A673 (cell line): ENCODE measurements around the gene PCLO. TPM values are rescaled to one million over a fixed set of nuclear protein-coding genes. Genes with fewer than 3 reads are reported as not detected.

Source experiments
- BruUV-seq: library from RNA; stranded (reverse); fragments of 400-500 nt; replicated peaks from 2 replicates; lab custom pipeline; 2021; lab: Mats Ljungman, UMichigan
- CTCF ChIA-PET: fragments of 300-600 bp; sonication (Branson Sonifier 250); formaldehyde crosslinking; loops from one replicate; lab custom pipeline; 2022; ENCODE audit warnings: antibody characterized with exemption; lab: Charles Lee
- POLR2A ChIA-PET: fragments of 300-600 bp; sonication (Branson Sonifier 250); formaldehyde crosslinking; loops from one replicate; lab custom pipeline; 2022; ENCODE audit warnings: antibody characterized with exemption; ENCODE audit not compliant: low non-redundant PET; lab: Charles Lee
- DNase-seq: peaks from one replicate; pipeline ENCODE4 v3.0.0-alpha.2; 2015; ENCODE audit warnings: low spot score
- H3K27ac ChIP-seq: fragments of 200-600 bp; sonication (generic); 2 replicates; pipeline ENCODE4 v1.5.1; 2016; ENCODE audit warnings: mixed run types, low read depth, mild to moderate bottlenecking, mixed read lengths, antibody characterized with exemption, low read length; ENCODE audit not compliant: poor library complexity, severe bottlenecking
- H3K27me3 ChIP-seq: fragments of 200-600 bp; sonication (generic); replicated peaks from 2 replicates; pipeline ENCODE4 v1.6.1; 2017; ENCODE audit warnings: mixed run types, low read depth, mild to moderate bottlenecking, mixed read lengths, antibody characterized with exemption, low read length; ENCODE audit not compliant: insufficient read depth, poor library complexity
- H3K36me3 ChIP-seq: fragments of 200-600 bp; sonication (generic); 2 replicates; pipeline ENCODE4 v1.6.1; 2016; ENCODE audit warnings: mixed run types, mild to moderate bottlenecking, mixed read lengths, antibody characterized with exemption, low read length; ENCODE audit not compliant: insufficient read depth, poor library complexity, severe bottlenecking
- H3K4me1 ChIP-seq: fragments of 200-600 bp; sonication (generic); 2 replicates; pipeline ENCODE4 v1.6.1; 2017; ENCODE audit warnings: mixed run types, mild to moderate bottlenecking, mixed read lengths, antibody characterized with exemption, low read length; ENCODE audit not compliant: insufficient read depth, poor library complexity, severe bottlenecking
- H3K4me3 ChIP-seq: fragments of 200-600 bp; sonication (generic); 2 replicates; pipeline ENCODE4 v1.5.1; 2016; ENCODE audit warnings: low read depth, mixed run types, mild to moderate bottlenecking, mixed read lengths, low read length; ENCODE audit not compliant: poor library complexity, severe bottlenecking
- H3K9me3 ChIP-seq: fragments of 200-600 bp; sonication (generic); 2 replicates; pipeline ENCODE4 v1.6.1; 2016; ENCODE audit warnings: mixed run types, low read depth, mild to moderate bottlenecking, mixed read lengths, antibody characterized with exemption, low read length; ENCODE audit not compliant: poor library complexity, severe bottlenecking
- EZH2 ChIP-seq: fragments of 200-600 bp; sonication (generic); IDR thresholded peaks from 2 replicates; pipeline ENCODE4 v1.6.1; 2017; ENCODE audit warnings: borderline replicate concordance, low read depth, mild to moderate bottlenecking, mixed read lengths, antibody characterized with exemption, low read length; ENCODE audit not compliant: poor library complexity, severe bottlenecking
- intact Hi-C: fragments of 100-400 bp; cut with micrococcal nuclease; formaldehyde crosslinking; loops from one replicate; pipeline ENCODE4 v1.10.0; 2022; ENCODE audit not compliant: unreplicated experiment
- total RNA-seq: library from RNA; stranded (reverse); gene quantifications from 2 replicates; pipeline ENCODE4 v1.2.3, GENCODE V29; 2021
- TF ChIP-seq, protein P1 (sequence below): fragments of 300-800, 200-600 bp; sonication (generic); conservative IDR thresholded peaks from 2 replicates; pipeline ENCODE4 v1.5.1; 2017; ENCODE audit warnings: low read depth, mild to moderate bottlenecking, antibody characterized with exemption, low read length, moderate library complexity, mixed read lengths

Gene PCLO
- total RNA-seq, 1 experiment from 2014 or later: 2.1 TPM

DNA sequence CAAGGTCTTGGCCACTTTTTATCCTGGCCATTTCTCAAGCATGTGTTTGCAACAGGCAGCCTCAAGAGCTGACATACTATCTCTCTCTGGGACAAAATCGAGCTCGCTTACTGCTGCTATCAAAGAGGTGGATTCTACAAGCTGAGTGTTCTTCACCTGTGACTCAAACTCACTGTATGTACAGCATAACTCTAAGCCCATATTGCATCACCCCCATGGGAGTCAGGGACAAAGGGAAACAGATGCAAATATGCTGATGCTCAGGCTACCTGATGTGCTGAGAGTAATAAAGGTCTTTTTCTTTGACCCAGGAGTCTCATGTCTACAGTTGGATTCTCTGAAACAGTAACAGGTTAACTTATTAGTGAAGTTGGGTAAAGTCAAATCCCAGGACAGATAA is 45.2 kb downstream of the PCLO start:
- Histone ChIP-seq H3K4me3 (no peak overlapping the region), H3K36me3 (no peaks in the 10 kb centered on the region), H3K27me3 (no peaks in the 10 kb centered on the region), H3K27ac (no peak overlapping the region), H3K4me1 (no peaks in the 10 kb centered on the region), H3K9me3 (no peaks in the 10 kb centered on the region)
- intact Hi-C loops: no loop called here
- ChIA-PET POLR2A (no interaction called here), CTCF (no interaction called here)
- TF ChIP-seq, protein P1, sequence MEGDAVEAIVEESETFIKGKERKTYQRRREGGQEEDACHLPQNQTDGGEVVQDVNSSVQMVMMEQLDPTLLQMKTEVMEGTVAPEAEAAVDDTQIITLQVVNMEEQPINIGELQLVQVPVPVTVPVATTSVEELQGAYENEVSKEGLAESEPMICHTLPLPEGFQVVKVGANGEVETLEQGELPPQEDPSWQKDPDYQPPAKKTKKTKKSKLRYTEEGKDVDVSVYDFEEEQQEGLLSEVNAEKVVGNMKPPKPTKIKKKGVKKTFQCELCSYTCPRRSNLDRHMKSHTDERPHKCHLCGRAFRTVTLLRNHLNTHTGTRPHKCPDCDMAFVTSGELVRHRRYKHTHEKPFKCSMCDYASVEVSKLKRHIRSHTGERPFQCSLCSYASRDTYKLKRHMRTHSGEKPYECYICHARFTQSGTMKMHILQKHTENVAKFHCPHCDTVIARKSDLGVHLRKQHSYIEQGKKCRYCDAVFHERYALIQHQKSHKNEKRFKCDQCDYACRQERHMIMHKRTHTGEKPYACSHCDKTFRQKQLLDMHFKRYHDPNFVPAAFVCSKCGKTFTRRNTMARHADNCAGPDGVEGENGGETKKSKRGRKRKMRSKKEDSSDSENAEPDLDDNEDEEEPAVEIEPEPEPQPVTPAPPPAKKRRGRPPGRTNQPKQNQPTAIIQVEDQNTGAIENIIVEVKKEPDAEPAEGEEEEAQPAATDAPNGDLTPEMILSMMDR: no peak
- BruUV-seq: no TSS peak
- DNase-seq: no peak

DNA sequence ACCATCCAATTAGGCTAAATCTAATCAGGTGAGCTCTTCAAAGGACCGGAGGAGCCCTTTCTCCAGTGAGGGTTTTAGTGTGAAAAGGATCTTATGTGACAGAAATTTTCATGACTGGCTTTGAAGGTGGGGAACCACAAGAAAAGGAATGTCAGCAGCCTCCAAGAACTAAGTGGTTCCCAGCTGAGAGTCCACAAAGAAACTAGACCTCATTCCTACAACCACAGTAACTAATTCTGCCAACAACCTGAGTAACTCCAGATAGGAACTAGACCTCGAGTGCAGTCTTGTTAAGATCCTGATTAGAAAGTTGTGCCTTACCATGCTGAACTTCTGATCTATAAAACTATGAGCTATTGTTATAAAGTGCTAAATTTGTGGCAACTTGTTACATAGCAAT is 51.3 kb downstream of the PCLO start:
- DNase-seq: no peak
- intact Hi-C loops: no loop called here
- CTCF ChIA-PET: no interaction called here
- Histone ChIP-seq H3K4me1 (no peaks in the 10 kb centered on the region), H3K4me3 (no peak overlapping the region), H3K9me3 (no peaks in the 10 kb centered on the region), H3K27me3 (peaks cover 6% of the 10 kb centered on the region), H3K36me3 (no peaks in the 10 kb centered on the region), H3K27ac (no peak overlapping the region)
- BruUV-seq: no TSS peak
- POLR2A ChIA-PET: no interaction called here
- TF ChIP-seq, protein P1: no peak
- no peak for TF ChIP-seq EZH2

DNA sequence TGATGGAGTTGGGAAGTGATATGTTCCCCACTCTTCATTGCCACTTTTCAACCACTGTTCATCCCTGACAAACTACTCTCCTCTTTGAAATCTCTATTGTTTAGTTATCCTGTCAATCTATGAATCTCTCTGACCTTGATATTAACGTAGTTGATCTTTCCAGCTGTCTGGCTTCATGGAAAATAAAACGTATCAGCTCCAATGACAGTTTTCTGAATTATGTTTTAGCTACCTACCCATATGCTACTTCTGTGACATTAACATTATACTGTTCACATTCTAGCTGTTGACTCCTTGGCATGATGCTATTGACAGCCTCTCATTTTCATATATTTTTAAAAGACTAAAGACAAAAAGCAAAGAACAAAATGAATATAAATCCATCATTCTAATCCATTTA is 53.3 kb downstream of the PCLO start:
- Histone ChIP-seq H3K9me3 (no peaks in the 10 kb centered on the region), H3K36me3 (no peaks in the 10 kb centered on the region), H3K27ac (no peak overlapping the region), H3K27me3 (peaks cover 6% of the 10 kb centered on the region), H3K4me1 (no peaks in the 10 kb centered on the region), H3K4me3 (no peak overlapping the region)
- no TSS peak for BruUV-seq
- intact Hi-C loops: no loop called here
- TF ChIP-seq, protein P1: no peak
- TF ChIP-seq EZH2: no peak
- ChIA-PET CTCF (no interaction called here), POLR2A (no interaction called here)
- DNase-seq: no peak
